HCT116 (cell line): ENCODE results near the gene FLT3LG.

ENCODE experiments used
- CEBPB ChIP-seq: IDR thresholded peaks from 2 replicates; pipeline ENCODE4 v1.6.1; 2012; ENCODE audit warnings: low read depth
- CTCF ChIP-seq, 3 experiments: fragments of 200-600 bp in 1 of 3; sonication (generic) in 1 of 3; IDR thresholded peaks in 2 of 3; conservative IDR thresholded peaks in 1 of 3; 2 replicates each; pipeline ENCODE4 v1.5.1; 2012 to 2017; ENCODE audit warnings: low read depth in 2 of 3, low read length in 2 of 3, antibody characterized with exemption in 1 of 3, borderline replicate concordance in 1 of 3, control low read depth in 1 of 3, mild to moderate bottlenecking in 1 of 3, mixed read lengths in 1 of 3, mixed run types in 1 of 3, moderate library complexity in 1 of 3; ENCODE audit not compliant: insufficient read depth in 1 of 3
- ELF1 ChIP-seq: IDR thresholded peaks from 2 replicates; pipeline ENCODE4 v1.6.1; 2012; ENCODE audit warnings: low read depth, borderline replicate concordance
- EZH2 ChIP-seq: fragments of 200-600 bp; sonication (generic); IDR thresholded peaks from 2 replicates; pipeline ENCODE4 v1.6.1; 2017; ENCODE audit warnings: antibody characterized with exemption, mixed run types
- EZH2phosphoT487 ChIP-seq: fragments of 200-600 bp; IDR thresholded peaks from 2 replicates; pipeline ENCODE4 v1.6.1; 2018; ENCODE audit warnings: antibody characterized with exemption, borderline replicate concordance
- POLR2A ChIP-seq: IDR thresholded peaks from 2 replicates; pipeline ENCODE4 v1.7.0; 2011; ENCODE audit warnings: borderline replicate concordance; ENCODE audit not compliant: insufficient read depth, insufficient read length; ENCODE audit errors: extremely low read depth
- POLR2AphosphoS5 ChIP-seq: IDR thresholded peaks from 2 replicates; pipeline ENCODE4 v1.6.1; 2011; ENCODE audit warnings: mild to moderate bottlenecking, low read depth, low read length, moderate library complexity
- RAD21 ChIP-seq: IDR thresholded peaks from 2 replicates; pipeline ENCODE4 v1.6.1; 2012; ENCODE audit warnings: low read depth, mild to moderate bottlenecking
- SP1 ChIP-seq: IDR thresholded peaks from 2 replicates; pipeline ENCODE4 v1.6.1; 2012; ENCODE audit warnings: low read depth
- SRF ChIP-seq: IDR thresholded peaks from 2 replicates; pipeline ENCODE4 v1.6.1; 2012; ENCODE audit warnings: low read depth
- TCF7L2 ChIP-seq: IDR thresholded peaks from 2 replicates; pipeline ENCODE4 v1.7.0; 2011; ENCODE audit warnings: borderline replicate concordance, inconsistent platforms; ENCODE audit not compliant: insufficient read depth, insufficient read length; ENCODE audit errors: extremely low read depth
- ZBTB33 ChIP-seq: IDR thresholded peaks from 2 replicates; pipeline ENCODE4 v1.6.1; 2011; ENCODE audit warnings: mild to moderate bottlenecking, low read length, moderate library complexity; ENCODE audit not compliant: insufficient replicate concordance; ENCODE audit errors: extremely low read depth
- ZFX ChIP-seq: fragments of 450-650 bp; IDR thresholded peaks from 2 replicates; pipeline ENCODE4 v1.6.1; 2017
- ZNF274 ChIP-seq: fragments of 200-500 bp; sonication (Bioruptor generic); IDR thresholded peaks from 2 replicates; pipeline ENCODE4 v1.6.1; 2014; ENCODE audit warnings: mild to moderate bottlenecking, low read depth, low read length, inconsistent platforms

GRCh38 chr19:49499030-49499670 is 25.1 kb downstream of the FLT3LG start:
- TF ChIP-seq CEBPB (no peak), CTCF (IDR thresholded peaks at IDR 0.05 in 2 of 3, conservative IDR thresholded peaks at IDR 0.05 in 1 of 3; ENCODE audit: borderline replicate concordance in 1 of 3, insufficient read depth in 1 of 3, low read depth in 2 of 3, low read length in 2 of 3) (no peak), EZH2 (no peak), POLR2AphosphoS5 (no peak), POLR2A (no peak), EZH2phosphoT487 (no peak), ELF1 (no peak), ZFX (no peak), SRF (no peak), RAD21 (no peak), TCF7L2 (no peak), SP1 (no peak), ZBTB33 (no peak), ZNF274 (no peak)
